ENCODE results near the gene P3R3URF. TPM values are rescaled to one million over a fixed set of nuclear protein-coding genes. Genes with fewer than 3 reads are reported as not detected.

Gene P3R3URF
- total and polyA plus RNA-seq, 10 donors, result not detected

GRCh38 chr1:46158312-46159281, 17.7 kb downstream of the P3R3URF start:
- no peaks in the 10 kb centered on the region for H3K4me1 ChIP-seq
- H3K27me3 ChIP-seq (replicated peaks in 1 of 7), result no peaks in the 10 kb centered on the region
- no peak overlapping the region for H3K27ac ChIP-seq
- H3K4me3 ChIP-seq, result no peak overlapping the region
- intact Hi-C loops (cut with DNase I; ENCODE audit: low total_unique reads), result no loop called here
- no peaks in the 10 kb centered on the region for H3K36me3 ChIP-seq
- no peak for TF ChIP-seq POLR2A (IDR thresholded peaks at IDR 0.05)
- TF ChIP-seq POLR2AphosphoS5 (IDR thresholded peaks at IDR 0.05), result no peak
- TF ChIP-seq, protein P1, sequence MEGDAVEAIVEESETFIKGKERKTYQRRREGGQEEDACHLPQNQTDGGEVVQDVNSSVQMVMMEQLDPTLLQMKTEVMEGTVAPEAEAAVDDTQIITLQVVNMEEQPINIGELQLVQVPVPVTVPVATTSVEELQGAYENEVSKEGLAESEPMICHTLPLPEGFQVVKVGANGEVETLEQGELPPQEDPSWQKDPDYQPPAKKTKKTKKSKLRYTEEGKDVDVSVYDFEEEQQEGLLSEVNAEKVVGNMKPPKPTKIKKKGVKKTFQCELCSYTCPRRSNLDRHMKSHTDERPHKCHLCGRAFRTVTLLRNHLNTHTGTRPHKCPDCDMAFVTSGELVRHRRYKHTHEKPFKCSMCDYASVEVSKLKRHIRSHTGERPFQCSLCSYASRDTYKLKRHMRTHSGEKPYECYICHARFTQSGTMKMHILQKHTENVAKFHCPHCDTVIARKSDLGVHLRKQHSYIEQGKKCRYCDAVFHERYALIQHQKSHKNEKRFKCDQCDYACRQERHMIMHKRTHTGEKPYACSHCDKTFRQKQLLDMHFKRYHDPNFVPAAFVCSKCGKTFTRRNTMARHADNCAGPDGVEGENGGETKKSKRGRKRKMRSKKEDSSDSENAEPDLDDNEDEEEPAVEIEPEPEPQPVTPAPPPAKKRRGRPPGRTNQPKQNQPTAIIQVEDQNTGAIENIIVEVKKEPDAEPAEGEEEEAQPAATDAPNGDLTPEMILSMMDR (IDR thresholded peaks at IDR 0.05 in 8 of 11, conservative IDR thresholded peaks at IDR 0.05 in 3 of 11), result no peak
- DNase-seq, result no peak
- 89 to 96% (median 94%) methylated on average over 13 of the region's 13 CpGs for WGBS, 5 donors
- H3K9me3 ChIP-seq, result no peaks in the 10 kb centered on the region

DNA sequence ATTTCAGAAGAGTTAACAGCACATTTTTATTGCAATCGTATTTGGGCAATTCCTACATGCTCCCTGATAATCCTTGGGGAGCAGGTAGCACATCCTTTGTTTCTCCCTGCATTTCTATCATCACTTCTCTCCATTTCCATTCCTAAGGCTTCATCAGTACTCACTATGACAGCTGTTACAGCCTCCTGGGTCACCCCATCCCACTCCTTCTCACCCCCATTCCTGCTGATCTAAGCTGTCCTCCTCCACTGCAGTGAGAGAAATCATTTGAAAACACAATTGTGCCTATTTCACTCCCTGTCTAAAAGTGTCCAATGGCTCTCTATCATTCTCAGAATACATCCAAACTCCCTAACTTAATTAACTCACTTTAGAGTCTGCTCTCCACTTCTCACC, 18.4 kb downstream of the P3R3URF start:
- no peaks in the 10 kb centered on the region for H3K27me3 ChIP-seq (replicated peaks in 1 of 7)
- no peak overlapping the region for H3K4me3 ChIP-seq
- no peaks in the 10 kb centered on the region for H3K9me3 ChIP-seq
- TF ChIP-seq POLR2A (IDR thresholded peaks at IDR 0.05) (no peak), POLR2AphosphoS5 (IDR thresholded peaks at IDR 0.05) (no peak)
- TF ChIP-seq, protein P1 (IDR thresholded peaks at IDR 0.05 in 8 of 11, conservative IDR thresholded peaks at IDR 0.05 in 3 of 11), result no peak
- intact Hi-C loops (cut with DNase I; ENCODE audit: low total_unique reads), result no loop called here
- H3K27ac ChIP-seq, result no peak overlapping the region
- 73 to 97% (median 94%) methylated on average over 1 of the region's 1 CpG for WGBS, 5 donors
- H3K36me3 ChIP-seq, result no peaks in the 10 kb centered on the region
- DNase-seq, result no peak
- no peaks in the 10 kb centered on the region for H3K4me1 ChIP-seq

DNA sequence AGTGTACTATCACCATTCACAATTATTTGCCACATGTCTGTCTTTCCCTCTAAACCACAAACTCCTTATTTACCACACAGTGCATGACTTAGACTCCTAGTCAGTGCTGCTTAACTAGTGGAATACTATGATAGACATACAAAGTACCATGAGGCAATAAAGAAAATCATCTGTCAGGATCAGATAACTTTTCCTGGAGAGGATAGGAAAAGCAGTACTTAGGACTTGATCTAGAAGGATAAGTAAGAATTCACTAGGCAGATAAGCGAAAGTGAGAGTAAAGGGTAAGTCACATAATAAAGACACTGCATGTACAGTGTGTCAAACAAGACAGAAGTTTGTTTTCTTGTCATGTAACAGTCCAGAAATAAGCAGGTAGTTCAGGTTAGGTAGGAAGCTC, 22.6 kb downstream of the P3R3URF start:
- Histone ChIP-seq H3K36me3 (no peaks in the 10 kb centered on the region), H3K27me3 (replicated peaks in 1 of 7) (no peaks in the 10 kb centered on the region), H3K27ac (no peak overlapping the region), H3K4me1 (no peaks in the 10 kb centered on the region), H3K9me3 (no peaks in the 10 kb centered on the region), H3K4me3 (no peak overlapping the region)
- intact Hi-C loops (cut with DNase I; ENCODE audit: low total_unique reads), result no loop called here
- TF ChIP-seq POLR2A (IDR thresholded peaks at IDR 0.05) (no peak), POLR2AphosphoS5 (IDR thresholded peaks at IDR 0.05) (no peak)
- TF ChIP-seq, protein P1 (IDR thresholded peaks at IDR 0.05 in 8 of 11, conservative IDR thresholded peaks at IDR 0.05 in 3 of 11), result no peak
- no peak for DNase-seq
- 91 to 100% (median 97%) methylated on average over 1 of the region's 1 CpG for WGBS, 5 donors

GRCh38 chr1:46153228-46153627, 23.1 kb downstream of the P3R3URF start:
- H3K36me3 ChIP-seq, result no peaks in the 10 kb centered on the region
- H3K27ac ChIP-seq, result no peak overlapping the region
- WGBS, 5 donors, result 97 to 100% (median 100%) methylated on average over 1 of the region's 1 CpG
- no peaks in the 10 kb centered on the region for H3K4me1 ChIP-seq
- DNase-seq, result no peak
- no peaks in the 10 kb centered on the region for H3K27me3 ChIP-seq (replicated peaks in 1 of 7)
- no peak overlapping the region for H3K4me3 ChIP-seq
- intact Hi-C loops (cut with DNase I; ENCODE audit: low total_unique reads), result no loop called here
- no peaks in the 10 kb centered on the region for H3K9me3 ChIP-seq
- TF ChIP-seq, protein P1 (IDR thresholded peaks at IDR 0.05 in 8 of 11, conservative IDR thresholded peaks at IDR 0.05 in 3 of 11), result no peak
- TF ChIP-seq POLR2AphosphoS5 (IDR thresholded peaks at IDR 0.05), result no peak
- no peak for TF ChIP-seq POLR2A (IDR thresholded peaks at IDR 0.05)
